ENCODE data around the gene PCBP3.

The PCBP3 gene

DNA sequence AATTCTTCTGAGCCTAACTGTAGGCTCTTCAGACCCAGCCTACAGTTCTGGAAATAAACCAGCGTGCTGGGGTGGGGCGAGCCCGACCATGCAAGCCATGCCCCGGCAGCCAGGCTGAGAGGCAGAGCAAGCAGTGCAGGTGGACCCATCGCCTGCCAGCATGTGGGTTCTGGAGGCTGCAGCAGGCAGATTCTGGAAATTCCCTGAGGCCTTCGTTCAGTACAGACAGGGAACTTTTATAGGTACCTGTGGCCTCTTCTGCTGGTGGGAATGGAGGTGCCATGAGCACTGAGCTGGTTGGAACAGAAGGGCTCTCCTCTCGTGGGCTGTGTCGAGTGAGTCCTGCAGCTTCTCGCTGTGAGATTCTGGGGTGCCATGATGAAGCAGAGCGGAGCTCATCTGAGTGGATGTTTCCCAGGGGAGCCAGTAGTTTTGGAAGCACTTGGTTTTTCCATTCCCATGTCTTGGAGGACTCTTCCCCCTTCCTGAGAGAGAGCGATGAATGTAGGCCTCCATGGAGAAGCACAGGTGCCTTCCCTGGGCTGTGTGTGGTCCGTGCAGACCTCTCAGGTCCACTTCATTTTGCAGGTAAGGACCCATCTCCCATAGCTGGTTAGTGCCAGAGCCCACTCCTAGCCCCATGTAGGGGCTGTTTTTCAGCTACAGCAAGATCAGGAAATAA, 94.1 kb downstream of the PCBP3 start:
- H3K4me1 Mint-ChIP-seq = peaks cover 11% of the 10 kb centered on the region

DNA sequence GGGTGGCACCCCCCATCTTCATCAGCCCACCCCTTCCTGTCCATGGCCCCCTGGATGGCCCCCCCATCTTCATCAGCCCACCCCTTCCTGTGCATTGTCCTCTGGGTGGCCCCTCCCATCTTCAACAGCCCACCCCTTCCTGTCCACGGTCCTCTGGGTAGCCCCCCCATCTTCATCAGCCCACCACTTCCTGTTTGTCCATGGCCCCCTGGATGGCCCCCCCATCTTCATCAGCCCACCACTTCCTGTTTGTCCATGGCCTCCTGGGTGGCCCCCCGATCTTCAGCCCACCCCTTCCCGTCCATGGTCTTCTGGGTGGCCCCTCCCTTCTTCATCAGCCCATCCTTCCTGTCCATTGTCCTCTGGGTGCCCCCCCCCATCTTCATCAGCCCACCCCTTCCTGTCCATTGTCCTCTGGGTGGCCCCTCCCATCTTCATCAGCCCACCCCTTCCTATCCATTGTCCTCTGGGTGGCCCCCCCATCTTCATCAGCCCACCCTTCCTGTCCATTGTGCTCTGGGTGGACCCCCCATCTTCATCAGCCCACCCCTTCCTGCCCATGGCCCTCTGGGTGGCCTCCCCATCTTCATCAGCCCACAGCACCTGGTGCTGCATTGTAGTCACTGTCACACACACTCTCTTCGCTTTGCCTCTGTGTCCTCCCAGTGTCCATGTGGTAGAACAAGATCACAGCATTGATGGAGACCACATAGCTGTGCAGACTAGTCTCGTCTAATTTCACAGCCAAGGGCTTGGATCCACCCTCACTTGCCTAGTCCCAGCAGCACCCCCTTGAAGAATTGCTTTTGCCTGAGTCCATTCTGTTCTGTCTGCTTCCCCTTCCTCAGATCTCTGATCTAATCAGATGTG, 95.9 kb downstream of the PCBP3 start:
- Mint-ChIP-seq H3K27ac (no peak overlapping the region), H3K4me1 (peaks cover 12% of the 10 kb centered on the region), H3K9me3 (no peaks in the 10 kb centered on the region), H3K4me3 (no peak overlapping the region), H3K36me3 (no peaks in the 10 kb centered on the region), H3K27me3 (no peaks in the 10 kb centered on the region)

More for the DNA sequence above, 94.1 kb downstream of the PCBP3 start:
- Mint-ChIP-seq H3K9me3 (no peaks in the 10 kb centered on the region), H3K27ac (no peak overlapping the region), H3K27me3 (no peaks in the 10 kb centered on the region), H3K4me3 (no peak overlapping the region), H3K36me3 (peaks cover 5% of the 10 kb centered on the region)

DNA sequence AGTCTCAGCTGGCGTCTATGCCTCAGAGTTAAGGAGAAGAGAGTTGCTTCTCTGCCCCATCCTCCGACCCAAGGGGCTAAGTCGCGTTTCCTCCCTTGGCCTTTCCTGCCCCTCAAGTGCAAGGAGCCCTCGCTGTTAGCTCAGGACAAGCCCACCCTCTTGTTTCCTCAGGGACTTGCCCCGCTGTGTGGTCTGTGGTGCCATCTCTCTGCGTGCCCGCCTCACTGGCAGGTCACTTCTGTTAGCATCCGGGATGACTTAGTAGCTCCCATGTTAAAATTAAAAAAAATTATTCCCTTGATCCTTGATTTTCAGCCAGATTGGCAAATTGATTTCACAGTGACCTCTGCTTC, 96.5 kb downstream of the PCBP3 start:
- no peaks in the 10 kb centered on the region for H3K27me3 Mint-ChIP-seq
- no peak overlapping the region for H3K4me3 Mint-ChIP-seq
- no peaks in the 10 kb centered on the region for H3K9me3 Mint-ChIP-seq
- peaks cover 4% of the 10 kb centered on the region for H3K36me3 Mint-ChIP-seq
- no peak overlapping the region for H3K27ac Mint-ChIP-seq
- H3K4me1 Mint-ChIP-seq = peaks cover 12% of the 10 kb centered on the region

DNA sequence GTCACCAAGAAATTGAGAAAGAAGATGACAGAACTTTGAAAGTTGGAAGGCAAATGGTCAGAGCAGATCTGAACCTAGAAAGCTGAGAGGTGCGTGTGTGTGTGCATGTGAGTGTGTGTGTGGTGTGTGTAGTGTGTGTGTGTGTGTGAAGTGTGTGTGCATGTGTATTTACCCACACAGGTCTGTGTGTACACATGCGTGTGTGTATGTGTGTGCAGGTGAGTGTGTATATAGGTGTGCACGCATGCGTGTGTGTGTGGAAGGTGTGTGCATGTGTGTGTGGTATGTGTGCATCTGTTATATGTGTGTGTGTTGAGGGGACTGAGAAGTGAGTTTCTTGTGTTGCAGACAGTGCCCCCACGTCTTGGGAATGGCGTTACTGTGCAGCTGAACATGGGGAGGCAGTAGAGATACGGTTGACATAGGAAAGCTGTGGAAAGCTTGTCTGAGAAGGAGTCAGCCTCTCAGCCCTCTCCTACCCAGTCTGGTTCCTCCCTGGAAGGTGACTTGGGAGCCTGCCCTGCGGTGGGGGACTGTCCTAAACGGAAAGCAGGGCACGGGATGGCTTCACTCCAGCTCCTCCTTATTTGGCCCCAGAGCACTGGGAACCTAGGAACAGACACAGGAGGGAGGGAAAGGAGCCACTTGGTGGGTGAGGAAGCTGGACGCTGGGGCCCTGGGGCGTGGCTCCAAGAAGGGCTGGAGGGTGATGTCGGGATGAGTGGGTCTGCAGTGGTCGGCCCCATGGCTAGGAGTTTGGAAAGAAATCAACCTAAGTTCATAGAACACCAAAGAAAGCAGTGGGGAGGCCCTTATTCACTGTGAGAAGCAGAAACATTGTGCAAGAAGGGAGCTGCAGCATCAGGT, 97.2 kb downstream of the PCBP3 start:
- no peak overlapping the region for H3K4me3 Mint-ChIP-seq
- peaks cover 12% of the 10 kb centered on the region for H3K4me1 Mint-ChIP-seq
- no peak overlapping the region for H3K27ac Mint-ChIP-seq
- peaks cover 5% of the 10 kb centered on the region for H3K36me3 Mint-ChIP-seq
- H3K9me3 Mint-ChIP-seq = no peaks in the 10 kb centered on the region
- no peaks in the 10 kb centered on the region for H3K27me3 Mint-ChIP-seq

DNA sequence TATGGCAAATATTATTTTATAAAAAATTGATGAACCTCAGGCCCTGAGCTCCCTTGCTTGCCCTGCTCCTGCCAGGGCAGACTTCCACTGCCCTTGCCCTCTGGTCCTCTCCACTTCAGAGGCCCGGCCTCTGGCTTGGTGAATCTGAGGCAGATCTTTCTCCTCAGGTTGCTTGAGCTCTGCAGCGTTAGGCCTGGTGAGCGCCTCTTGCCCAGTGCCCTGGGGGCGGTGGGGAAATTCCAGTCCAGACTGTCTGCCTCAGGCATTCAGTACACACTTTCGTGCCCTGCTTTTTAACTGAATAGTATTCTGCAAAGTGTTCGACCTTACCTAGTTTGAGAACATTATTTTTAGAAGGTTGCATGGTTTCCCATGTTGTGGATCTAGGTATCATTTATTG, 98.2 kb downstream of the PCBP3 start:
- H3K27me3 Mint-ChIP-seq = no peaks in the 10 kb centered on the region
- peaks cover 5% of the 10 kb centered on the region for H3K36me3 Mint-ChIP-seq
- H3K4me1 Mint-ChIP-seq = peaks cover 12% of the 10 kb centered on the region
- H3K4me3 Mint-ChIP-seq = no peak overlapping the region
- H3K27ac Mint-ChIP-seq = peak overlapping the region; percentile 4
- no peaks in the 10 kb centered on the region for H3K9me3 Mint-ChIP-seq

DNA sequence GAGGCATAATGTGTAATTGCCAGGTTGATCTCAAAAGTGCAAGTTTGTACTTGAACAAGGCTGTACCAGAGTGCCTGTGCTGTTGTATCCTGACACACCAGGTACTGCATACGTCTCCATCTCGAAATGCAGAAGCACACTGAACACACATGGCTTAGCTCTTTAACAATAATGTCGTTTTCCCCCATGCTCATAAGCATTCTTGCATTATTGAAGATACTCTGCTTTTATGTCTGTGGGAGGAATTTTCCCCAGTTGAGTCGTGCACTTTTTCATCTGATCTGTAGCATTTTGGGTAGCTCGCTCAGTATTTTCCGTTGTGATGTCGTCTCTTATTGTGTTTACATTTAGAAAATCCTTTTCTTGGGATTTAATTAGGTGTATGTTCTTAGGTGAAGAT, 98.7 kb downstream of the PCBP3 start:
- peaks cover 5% of the 10 kb centered on the region for H3K36me3 Mint-ChIP-seq
- H3K27ac Mint-ChIP-seq = no peak overlapping the region
- H3K27me3 Mint-ChIP-seq = no peaks in the 10 kb centered on the region
- no peaks in the 10 kb centered on the region for H3K9me3 Mint-ChIP-seq
- no peak overlapping the region for H3K4me3 Mint-ChIP-seq
- peaks cover 12% of the 10 kb centered on the region for H3K4me1 Mint-ChIP-seq

DNA sequence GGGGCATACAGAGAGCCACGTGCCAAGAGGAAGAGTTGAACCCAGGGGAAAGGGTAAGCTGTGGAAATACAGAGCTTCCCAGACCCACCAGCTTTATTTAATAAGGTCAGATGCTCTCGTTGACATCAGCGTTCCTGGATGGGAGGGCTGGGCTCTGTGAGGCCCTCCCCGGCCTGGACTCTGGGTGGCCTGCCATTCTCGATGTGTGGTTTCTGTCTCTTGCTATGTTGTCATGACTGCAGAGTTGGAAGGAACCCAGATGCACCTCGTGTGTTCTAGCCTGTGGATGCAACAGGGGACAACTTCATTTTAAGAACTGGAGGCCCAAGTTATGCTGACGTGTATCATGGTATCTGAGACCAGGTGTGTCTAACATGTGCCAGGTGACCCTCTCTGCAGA, 101.7 kb downstream of the PCBP3 start:
- peak overlapping the region; percentile 82 for H3K27ac Mint-ChIP-seq
- no peak overlapping the region for H3K4me3 Mint-ChIP-seq
- peaks cover 5% of the 10 kb centered on the region for H3K36me3 Mint-ChIP-seq
- no peaks in the 10 kb centered on the region for H3K9me3 Mint-ChIP-seq
- no peaks in the 10 kb centered on the region for H3K27me3 Mint-ChIP-seq
- H3K4me1 Mint-ChIP-seq = peaks cover 20% of the 10 kb centered on the region

DNA sequence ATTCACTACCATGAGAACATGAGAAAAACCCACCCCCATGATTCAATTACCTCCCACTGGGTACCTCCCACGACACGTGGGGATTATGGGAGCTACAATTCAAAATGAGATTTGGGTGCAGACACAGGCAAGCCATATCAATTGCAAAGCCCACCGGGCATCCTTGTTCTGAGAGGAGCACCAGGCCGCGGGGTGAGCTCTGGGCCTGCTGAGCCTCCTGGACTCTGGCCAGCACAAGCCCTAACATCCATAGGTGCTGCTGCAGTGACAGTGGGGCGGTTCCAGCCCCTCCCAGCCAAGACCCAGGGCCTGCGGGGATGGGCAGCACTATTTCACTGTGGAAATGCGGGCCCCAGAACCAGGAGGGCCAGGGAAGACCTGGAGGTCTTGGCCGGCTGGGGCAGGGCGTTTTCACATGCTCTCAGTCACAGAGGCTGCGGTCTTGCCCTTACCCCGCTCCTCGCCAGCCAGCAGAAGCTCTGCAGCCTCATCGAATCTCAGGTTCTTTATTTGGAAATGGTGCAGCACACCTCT, 103.8 kb downstream of the PCBP3 start:
- no peak overlapping the region for H3K27ac Mint-ChIP-seq
- peaks cover 9% of the 10 kb centered on the region for H3K36me3 Mint-ChIP-seq
- H3K4me3 Mint-ChIP-seq = no peak overlapping the region
- H3K4me1 Mint-ChIP-seq = peaks cover 20% of the 10 kb centered on the region
- no peaks in the 10 kb centered on the region for H3K27me3 Mint-ChIP-seq
- H3K9me3 Mint-ChIP-seq = no peaks in the 10 kb centered on the region

DNA sequence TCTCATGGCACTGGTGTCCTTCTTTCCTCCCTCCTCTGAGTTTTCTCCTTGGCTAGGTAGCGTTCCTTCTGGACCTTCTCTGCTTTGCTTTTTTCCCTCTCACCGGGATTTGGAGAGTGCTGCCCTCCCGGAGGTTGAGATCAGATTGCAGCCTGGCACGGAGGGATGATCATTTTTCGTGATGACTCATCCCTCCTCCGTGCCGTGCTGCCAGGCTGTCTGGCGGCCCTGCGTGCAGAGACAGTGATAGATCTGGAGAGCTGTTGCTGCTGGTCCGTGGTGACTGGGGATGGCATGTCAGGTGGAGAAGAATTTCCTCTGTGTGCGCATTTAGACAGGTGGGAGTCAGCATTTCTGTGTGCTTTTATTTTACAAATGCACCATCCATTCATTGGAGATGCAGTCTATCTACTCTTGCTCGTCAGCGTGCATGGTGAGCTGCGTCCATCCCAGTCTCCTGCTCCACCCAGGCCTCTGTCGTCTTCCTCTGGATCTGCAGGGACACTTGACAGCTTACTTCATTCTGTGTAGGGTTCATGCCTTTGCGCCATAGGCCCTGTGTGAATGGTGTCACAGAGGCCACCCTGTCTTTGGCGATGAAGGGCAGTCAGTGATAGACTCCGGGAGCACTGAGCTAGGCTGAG, 104.4 kb downstream of the PCBP3 start:
- no peak overlapping the region for H3K4me3 Mint-ChIP-seq
- no peaks in the 10 kb centered on the region for H3K9me3 Mint-ChIP-seq
- H3K27me3 Mint-ChIP-seq = no peaks in the 10 kb centered on the region
- H3K27ac Mint-ChIP-seq = no peak overlapping the region
- peaks cover 15% of the 10 kb centered on the region for H3K4me1 Mint-ChIP-seq
- peaks cover 9% of the 10 kb centered on the region for H3K36me3 Mint-ChIP-seq

DNA sequence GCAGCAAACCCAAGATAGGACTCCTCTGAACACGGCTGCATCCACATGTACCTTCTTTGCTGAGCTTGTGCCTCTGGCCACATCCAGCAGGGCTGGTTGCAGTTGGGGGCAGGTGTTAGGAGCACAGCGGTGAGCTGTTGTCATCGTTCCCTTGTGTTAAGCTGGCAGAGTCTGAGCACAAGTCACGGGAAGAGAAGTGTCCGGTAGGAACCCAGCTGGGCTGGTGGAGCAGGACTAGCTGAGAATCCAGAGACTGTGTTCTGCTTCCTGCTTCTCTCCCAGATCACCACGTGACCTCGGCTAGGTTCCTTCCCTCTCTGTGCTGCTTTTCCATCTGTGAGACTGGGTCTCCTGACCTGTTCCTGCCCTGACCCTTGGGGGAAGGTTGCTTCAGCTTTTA, 105.1 kb downstream of the PCBP3 start:
- Mint-ChIP-seq H3K4me3 (no peak overlapping the region), H3K4me1 (peaks cover 17% of the 10 kb centered on the region), H3K27ac (no peak overlapping the region), H3K9me3 (no peaks in the 10 kb centered on the region), H3K27me3 (no peaks in the 10 kb centered on the region), H3K36me3 (peaks cover 10% of the 10 kb centered on the region)

DNA sequence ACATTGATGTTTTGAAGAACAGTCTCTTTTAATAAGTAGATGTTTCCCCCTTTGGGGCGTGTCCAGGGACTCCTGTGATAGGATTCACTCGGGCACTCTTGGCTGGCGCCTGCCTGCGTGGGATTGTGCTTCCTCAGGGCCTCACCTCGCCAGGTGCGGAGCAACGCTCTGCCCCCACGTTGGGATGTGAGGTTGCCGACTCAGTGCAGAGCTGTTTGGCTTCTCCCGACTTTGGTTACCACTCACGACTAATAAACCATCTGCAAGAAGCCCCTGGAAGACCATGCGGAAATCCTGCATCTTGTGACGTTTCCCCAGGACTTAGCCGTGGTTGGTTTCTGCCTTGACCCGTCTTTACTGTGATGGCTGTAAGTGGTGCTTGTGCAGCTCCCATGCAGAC, 106.4 kb downstream of the PCBP3 start:
- Mint-ChIP-seq H3K27me3 (no peaks in the 10 kb centered on the region), H3K9me3 (no peaks in the 10 kb centered on the region), H3K27ac (no peak overlapping the region), H3K4me1 (peaks cover 19% of the 10 kb centered on the region), H3K36me3 (peaks cover 8% of the 10 kb centered on the region), H3K4me3 (no peak overlapping the region)

DNA sequence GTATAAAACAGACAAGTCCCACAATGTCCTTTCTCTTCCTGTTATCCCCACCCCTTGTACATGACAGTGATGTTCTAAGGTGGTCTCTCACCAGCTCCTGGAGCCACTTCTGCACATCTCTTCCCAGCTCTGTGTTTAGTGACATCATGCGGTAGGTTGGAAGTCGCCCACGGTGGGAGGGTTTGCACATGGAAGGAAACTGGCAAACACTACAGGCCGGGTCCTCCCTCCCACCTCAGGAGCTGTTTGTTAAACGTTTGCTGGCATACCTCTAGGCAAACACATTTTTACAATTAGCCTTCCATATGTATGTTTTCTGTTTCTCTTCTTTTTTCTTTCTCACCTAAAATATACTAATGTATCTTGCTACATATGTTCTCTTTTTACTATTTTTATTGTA, 107.4 kb downstream of the PCBP3 start:
- Mint-ChIP-seq H3K27me3 (no peaks in the 10 kb centered on the region), H3K9me3 (no peaks in the 10 kb centered on the region), H3K36me3 (peaks cover 6% of the 10 kb centered on the region), H3K4me1 (peaks cover 19% of the 10 kb centered on the region), H3K27ac (no peak overlapping the region), H3K4me3 (no peak overlapping the region)

DNA sequence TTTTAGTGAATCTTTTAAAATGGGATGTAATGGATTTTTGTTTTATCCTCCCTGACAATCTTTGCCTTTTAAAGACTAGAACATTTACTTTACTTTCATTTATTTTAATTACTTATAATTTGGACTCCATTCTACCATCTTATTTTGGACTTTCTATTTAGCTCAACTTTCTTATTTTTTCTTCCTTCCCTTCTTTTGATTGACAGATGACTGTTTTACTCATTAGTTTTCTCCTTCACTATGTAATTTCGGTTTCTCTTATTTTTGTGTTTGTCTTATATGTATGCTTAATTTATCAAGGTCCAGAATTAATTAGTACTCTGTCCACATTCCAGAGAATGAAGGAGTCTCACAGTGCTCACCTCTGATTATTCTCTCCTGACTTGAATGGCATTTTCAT, 109.9 kb downstream of the PCBP3 start:
- no peak overlapping the region for H3K27ac Mint-ChIP-seq
- H3K4me3 Mint-ChIP-seq = no peak overlapping the region
- H3K4me1 Mint-ChIP-seq = peaks cover 19% of the 10 kb centered on the region
- H3K36me3 Mint-ChIP-seq = peaks cover 14% of the 10 kb centered on the region
- H3K9me3 Mint-ChIP-seq = no peaks in the 10 kb centered on the region
- H3K27me3 Mint-ChIP-seq = no peaks in the 10 kb centered on the region

DNA sequence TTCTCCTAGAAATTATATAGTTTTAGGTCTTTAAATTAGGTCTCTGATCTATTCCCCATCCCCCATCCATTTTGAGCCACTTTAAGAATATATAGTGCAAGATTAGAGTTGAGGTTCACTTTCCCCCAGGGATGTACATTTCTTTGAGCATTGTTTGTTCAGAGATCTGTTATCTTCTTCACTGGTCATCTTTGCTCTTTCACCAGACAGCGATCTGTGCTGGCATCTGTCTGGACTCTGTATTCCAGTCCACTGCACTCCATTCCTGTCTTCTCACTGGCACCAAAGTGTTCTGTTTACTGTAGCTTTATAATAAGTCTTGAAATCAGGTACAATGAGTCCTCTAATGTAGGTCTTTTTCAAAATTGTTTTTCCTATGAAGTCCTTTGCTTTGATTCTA, 112.5 kb downstream of the PCBP3 start:
- no peaks in the 10 kb centered on the region for H3K9me3 Mint-ChIP-seq
- H3K4me1 Mint-ChIP-seq = peaks cover 4% of the 10 kb centered on the region
- H3K36me3 Mint-ChIP-seq = peaks cover 19% of the 10 kb centered on the region
- H3K27ac Mint-ChIP-seq = no peak overlapping the region
- no peaks in the 10 kb centered on the region for H3K27me3 Mint-ChIP-seq
- H3K4me3 Mint-ChIP-seq = no peak overlapping the region

DNA sequence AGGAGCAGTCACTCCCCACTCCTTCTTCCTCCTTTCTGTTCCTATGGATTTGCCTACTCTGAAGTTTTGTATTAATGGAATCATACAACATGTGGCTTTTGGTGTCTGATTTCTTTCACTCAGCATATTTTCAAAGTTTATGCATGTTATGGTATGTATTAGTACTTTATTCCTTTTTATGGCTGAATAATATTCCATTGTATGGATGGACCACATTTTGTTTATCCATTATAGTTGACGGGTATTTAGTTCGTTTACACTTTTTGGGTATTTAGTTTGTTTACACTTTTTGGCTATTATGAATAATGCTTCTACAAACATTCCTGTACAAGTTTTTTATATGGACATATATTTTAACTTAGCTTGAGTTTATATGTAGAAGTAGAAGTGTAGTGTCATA, 113.1 kb downstream of the PCBP3 start:
- H3K36me3 Mint-ChIP-seq = peaks cover 19% of the 10 kb centered on the region
- H3K4me3 Mint-ChIP-seq = no peak overlapping the region
- H3K4me1 Mint-ChIP-seq = peaks cover 4% of the 10 kb centered on the region

More for the DNA sequence above, 113.1 kb downstream of the PCBP3 start:
- H3K27ac Mint-ChIP-seq = no peak overlapping the region
- no peaks in the 10 kb centered on the region for H3K9me3 Mint-ChIP-seq
- no peaks in the 10 kb centered on the region for H3K27me3 Mint-ChIP-seq
